ENCODE data around the gene ADAT3. TPM values are rescaled to one million over a fixed set of nuclear protein-coding genes. Genes with fewer than 3 reads are reported as not detected.

Gene ADAT3
- 2.8 TPM for polyA plus RNA-seq (ENCODE audit: insufficient read length)

DNA sequence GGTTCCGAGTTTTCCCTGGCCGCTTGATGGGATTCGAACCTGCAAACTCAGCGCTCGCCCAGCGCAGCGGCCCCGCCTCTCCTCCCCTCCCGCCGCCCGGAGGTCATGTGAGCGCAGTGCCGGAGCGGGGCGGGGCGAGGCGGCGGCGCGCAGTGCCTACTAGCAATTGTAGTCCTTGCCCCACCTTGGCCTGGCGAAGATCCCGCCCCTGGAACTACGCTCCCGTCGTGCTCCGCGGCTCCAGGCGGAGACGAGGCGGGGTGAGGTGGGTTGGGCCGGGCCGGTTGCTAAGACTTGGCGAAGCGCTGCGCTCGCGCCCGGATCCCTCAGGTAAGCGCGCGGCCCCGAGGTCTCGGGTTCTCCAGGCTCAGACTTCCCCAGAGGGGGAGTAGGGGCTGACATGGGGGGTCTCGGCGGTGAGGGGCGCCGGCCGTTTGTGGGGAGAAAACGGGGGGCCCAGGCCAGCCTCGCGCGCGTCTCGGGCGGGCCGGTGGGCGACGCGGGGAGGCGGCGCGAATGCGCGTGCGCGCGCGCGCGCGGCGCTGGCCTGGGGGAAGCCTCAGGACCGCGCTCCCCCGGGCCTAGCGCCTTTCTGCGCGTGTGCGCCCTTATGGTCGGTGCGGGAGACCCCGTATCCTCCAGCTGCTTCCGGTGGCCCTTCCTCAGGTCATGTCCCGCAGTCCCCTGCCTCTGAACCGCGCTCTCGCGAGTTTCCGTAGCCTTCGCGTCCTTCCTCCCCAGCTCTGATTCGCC, at the start of gene ADAT3, which contains the start of gene SCAMP4:
ADAT3 (plus strand) TSS at position 290 of the 753 bp plus-strand sequence. CDS start 6,649 bp downstream, outside the sequence.
SCAMP4 (plus strand) TSS at position 290 of the 753 bp plus-strand sequence. CDS start 9,621 bp downstream, outside the sequence.
- DNase-seq = peak; percentile 99

DNA sequence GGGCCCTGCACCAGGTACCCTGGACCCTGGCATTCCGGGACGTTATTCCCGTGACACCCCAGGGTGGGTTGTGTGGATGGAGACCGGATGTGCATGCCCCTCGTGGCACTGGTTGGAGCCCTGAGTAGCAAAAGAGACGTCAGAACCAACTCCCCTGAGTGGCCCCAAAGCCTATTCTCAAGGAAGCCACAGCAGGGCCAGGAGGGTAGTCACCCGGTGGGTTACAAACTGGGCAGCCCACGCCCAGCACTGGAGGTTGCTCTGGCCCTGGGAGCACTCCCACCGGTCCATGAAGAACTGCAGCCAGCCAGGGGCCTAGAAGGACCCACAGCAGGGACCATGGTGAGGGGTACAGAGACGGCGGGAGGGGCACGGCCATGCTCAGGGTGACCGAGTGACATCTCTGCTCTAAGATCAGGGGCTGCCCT, 49.4 kb upstream of the ADAT3 start:
- DNase-seq = no peak

DNA sequence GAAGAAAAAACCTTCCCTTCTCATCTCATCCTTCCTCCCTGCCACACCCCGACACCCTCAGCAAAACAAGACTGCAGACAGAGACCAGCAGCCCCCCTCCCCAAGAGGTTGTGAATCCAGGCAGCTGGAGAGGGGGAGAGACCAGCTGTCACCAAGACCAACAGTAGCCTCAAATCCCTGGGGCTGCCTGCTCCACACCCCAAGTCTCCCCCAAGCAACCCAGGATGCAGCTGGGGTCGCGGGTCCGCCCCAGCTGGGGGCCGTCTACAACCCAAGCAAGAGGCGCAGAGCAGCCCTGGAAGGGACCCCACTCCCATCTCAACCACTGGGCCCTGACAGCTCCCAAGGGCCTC, 48.9 kb upstream of the ADAT3 start:
- DNase-seq = no peak

DNA sequence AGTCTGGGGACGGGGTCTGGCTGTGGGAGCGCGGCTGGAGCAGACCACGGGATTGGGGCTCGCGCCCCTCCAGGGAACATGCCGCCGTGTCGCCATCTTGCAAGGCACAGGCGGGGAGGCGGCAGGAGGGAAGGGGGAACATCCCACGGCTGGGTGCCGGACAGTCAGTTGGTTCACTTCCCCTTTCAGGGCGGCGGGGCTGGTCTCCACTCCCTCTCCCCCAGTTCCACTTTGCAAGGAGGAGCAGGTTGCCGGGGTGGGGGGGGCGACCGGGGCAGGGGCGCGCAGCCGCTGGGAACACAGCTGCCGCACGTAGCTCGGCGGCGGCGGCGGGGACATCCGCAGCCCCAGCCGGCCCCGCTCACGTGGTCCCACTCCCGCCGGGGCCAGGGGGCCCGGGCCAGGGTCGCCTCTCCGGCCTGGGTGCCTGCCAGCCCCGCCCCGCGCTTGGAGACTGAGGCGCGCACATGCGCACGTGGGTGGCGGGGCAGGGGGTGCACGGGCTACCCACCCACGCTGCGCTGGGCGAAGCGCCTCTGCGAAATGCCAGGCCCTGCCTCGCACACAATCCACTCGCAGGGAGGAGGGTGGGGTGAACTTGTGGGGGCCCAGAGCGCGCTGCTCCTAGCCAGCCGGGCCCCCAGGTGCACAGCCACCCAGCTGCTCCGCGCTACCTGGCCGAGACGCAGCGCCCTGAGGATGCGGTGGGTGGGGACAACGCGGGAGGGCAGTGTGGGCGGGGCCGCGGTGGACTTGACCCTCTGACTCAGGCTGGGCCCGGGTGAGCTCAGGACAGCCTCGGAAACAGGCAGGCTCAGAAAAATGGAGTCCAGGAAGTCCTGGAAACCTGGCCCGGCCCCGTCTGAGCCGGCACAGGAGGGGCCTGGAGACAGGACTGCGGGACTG, 48.2 kb upstream of the ADAT3 start:
- DNase-seq = no peak

GRCh38 chr19:1857648-1858326, 47.4 kb upstream of the ADAT3 start:
- no peak for DNase-seq

DNA sequence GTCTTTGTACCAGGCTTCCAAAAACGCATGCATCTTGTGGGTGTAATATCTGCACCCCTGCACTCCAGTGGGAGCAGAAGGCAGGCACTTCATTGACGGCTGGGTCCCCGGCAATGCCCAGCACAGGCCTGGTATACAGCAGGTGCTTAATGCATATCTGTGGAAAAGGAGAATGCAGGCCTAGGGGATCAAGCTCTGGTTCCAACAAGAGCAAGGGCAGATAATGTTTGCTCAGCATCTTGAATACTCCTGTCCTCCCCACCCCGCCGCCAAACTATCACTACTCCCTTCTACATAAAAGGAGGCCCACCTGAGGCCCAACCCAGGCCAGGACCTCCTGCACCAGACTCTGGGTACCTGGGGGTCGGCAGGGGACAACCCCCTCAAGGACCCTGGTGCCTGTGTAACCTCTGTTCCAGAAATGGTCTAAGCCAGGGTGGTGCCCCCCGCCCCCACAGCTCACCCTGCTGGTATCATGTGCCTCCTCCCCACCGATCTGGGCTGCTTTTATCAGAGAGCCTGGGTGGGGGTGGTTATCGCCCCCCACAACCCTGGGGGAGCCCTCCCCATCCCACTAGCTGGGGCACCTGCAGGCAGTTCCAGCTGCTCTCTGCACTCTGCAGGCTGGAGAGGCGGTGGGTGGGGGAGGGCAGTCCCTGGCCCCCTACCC, 46.7 kb upstream of the ADAT3 start:
- DNase-seq = no peak

- no peak for DNase-seq
These were observed 45.8 kb upstream of the ADAT3 start for GRCh38 chr19:1859331-1859781.

DNA sequence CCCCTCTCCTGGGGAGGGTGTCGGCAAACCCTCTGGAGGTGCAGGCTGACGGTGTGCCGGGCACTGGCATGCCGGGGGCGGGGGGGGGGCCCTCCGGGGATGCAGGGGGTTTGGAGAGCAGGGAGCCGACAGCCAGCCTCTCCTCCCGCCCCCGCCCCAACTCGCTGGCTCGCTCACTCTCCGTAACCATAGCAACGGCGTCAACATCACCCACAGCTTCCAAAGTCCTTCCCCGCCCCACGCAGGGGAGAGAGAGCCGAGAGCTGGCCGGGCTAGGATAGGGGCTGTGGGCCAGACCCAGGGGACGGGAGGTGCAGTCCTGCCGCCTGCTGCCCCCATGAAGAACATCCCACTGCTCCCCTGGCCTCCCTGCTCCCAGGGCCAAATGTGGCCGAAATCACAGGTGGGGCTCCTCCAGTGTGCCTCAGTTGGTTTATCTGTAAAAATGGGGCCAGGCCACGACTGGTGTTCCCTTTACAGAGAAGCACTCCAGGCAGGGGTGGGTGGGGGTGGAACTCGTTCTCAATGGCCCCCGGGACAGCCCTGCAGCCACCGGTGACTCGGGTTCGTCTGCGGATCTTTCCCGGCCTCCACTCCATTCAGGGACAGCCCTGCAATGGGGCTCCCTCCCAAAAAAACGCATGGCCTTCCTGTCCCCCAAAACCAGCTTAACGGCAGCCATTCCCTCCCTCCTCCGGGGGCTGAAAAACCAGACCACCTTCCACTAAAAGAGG, 45.0 kb upstream of the ADAT3 start:
- DNase-seq = peak; percentile 76

- no peak for DNase-seq
These were observed 44.2 kb upstream of the ADAT3 start for GRCh38 chr19:1860821-1861598.

DNA sequence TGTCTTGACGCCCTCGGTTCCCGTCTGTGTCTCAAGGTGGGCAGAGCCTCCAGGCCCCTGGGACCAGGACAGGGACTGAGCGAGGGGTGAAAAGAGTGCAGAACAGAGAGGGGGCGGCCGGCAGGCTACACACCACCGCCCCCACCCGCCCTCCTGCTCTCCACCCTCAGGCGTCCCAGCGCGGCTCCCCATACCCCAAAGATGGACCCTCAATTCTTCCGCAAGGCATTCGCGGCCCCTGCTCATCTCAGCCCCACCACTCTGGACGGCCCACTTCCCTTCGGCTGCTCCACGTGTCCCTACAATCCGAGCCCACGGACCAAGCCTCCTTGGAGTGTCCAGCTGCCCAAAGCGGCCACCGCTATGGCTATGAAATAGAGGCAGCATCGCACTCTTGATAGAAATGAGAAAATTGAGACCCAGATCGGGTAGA, 43.6 kb upstream of the ADAT3 start:
- no peak for DNase-seq

GRCh38 chr19:1862068-1862423, 43.2 kb upstream of the ADAT3 start:
- DNase-seq = no peak

DNA sequence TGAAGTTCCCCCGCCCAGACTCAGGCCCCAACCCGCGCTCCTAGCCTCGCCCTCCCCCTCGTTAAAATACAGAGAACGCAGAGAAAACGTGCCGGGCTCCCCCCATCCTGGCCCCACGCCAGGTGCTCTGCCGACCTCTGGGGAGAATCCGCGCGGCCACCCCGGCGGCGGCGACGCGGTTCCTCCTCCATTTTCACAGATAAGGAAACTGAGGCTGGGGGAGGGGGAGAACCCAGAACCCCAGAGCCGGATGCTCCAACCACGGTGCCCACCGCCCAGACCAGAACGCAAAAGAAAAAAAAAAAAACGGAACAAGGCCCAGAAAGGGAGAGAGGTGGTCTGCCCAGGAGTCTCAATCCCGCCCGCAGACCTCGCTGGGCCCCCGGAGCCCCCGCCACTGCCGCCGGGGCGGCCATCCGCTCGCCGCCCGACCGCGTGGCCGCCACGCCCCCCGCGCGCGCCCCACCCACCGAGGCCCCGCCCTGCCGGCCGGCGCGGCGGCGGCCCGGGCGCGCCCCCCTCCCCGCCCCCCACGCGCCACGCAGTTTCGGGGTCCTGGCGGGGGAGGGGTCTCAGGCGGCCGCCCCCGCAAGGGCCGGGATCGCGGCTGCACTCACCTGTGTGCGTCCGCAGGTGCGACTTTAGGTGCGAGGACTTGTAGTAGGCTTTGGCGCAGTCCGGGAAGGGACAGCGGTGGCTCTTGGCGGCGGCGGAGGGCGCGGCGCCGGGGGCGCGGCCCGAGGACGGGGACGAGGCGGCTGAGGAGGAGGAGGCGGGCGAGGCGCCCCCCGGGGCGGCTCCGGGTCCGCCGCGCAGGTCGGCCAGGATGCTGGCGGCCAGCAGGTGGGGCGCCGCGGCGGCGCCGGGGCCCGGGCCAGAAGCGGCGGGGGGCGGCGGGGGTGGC, 42.5 kb upstream of the ADAT3 start:
- no peak for DNase-seq

GRCh38 chr19:1863328-1863637, 41.9 kb upstream of the ADAT3 start, which contains the start of gene KLF16:
TSS of gene KLF16 (minus strand) at chr19:1863579. CDS start at chr19:1863497, 82 bp downstream.
- no peak for DNase-seq

DNA sequence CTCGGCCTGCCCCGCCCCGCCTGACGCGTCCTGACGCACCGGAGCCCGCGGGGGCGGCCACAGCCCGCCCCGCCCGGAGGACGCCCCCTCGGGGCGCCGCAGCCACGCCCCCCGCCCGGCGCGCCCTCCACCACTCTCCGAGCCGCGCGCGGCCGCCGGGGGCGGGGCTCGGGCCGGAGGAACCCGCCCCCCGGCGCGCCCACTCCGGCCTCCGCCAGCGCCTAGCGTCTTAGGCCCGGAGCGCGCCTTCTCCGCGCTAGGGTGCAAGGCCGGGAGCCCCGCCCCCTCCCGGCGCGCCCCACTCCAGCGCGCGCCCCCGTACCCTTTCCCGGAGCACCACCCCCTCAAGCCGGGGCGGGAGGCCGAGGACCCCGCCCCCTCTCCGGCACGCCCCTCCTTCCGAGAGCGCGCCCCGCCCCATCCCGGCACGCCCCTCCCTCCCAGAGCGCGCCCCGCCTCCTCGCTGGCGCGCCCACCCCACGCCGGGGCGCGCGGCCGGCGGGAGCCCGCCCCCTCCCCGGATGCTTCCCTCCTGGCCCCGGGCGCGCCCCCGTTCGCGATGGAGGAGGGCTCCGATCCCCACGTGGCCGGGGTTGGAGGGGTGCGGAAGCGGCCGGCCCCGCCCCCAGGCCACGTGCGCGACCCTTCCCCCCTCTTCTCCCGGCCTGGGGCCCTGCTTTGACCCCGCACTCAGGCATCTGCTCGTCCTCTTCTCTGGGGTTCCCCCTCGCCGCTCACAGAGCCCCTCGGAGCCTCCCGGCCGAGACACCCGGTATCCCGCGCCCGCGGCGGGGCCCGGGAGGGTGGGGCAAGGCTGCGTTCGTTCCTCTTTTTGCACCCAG, 41.3 kb upstream of the ADAT3 start:
- DNase-seq = peak; percentile 93

DNA sequence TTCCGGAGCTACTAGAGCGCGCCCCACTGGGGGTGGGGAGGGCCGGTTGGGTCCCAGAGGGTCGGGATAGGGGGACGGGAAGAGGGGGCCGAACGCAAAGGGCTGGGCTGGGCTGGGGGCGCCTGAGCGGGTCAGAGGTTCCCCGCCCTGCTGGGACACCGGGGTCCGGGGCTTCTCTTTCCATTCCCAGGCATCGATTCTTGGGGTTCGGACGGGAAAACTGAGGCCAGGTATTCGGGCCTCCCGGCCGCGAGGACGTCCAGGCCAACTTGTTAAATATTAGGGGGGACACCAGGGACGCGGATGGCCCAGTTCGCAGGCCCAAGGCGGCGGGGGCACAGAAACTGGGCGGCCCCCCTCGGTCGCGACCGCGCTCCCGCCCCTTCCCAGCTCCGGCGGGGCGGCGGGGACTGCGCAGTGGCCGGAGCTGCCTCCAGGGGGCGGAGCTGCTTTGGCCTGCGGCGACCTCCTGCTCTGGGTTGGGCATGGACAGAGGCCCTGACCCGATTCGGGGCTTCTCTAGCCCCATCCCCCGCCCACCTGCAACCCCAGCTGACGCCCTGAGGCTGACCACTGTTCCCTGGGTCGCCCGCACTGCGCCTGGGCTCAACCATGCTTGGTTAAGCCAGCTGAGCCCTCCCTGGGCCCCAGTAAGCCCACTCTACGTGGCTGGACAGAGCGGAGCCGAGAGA, 40.6 kb upstream of the ADAT3 start:
- peak; percentile 76 for DNase-seq

DNA sequence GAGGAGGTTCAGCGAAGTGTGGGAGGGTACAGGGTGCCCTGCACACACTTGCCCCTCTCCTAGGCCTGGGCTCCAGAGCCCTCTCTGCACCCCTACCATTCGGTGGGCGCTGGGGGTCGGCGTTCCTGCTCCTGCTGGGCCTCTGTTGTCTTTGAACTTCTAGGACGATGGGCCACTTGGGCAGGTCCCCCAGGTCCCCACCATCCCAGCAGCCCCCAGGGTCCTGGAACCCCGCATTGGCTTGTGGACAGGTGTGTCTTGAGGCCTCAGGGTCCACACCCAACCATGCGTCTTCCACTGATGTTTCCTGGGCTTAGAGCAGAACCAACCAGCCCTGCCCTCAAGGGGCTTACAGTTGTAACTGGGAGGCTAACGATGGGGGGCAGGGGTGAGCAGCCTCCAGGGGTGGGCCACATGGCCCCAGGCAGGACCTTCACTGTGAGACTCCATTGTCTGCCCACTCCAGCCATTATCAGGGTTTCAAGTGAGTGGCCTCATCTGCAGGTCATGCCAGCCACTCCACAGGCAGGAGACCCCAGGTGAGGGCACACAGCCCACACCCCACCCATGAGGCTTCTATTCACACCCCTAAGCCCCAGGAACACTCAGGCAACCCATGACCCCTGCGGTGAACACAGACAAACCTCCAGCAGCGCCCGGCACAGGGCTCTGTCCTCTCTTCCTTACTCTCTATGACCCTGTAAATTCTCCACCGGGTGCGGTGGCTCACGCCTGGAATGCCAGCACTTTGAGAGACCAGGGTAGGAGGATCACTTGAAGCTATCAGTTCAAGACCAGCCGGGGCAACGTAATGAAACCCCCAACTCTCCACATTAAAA, 39.8 kb upstream of the ADAT3 start:
- no peak for DNase-seq

GRCh38 chr19:1866693-1867348, 38.4 kb upstream of the ADAT3 start:
- no peak for DNase-seq

All from hindlimb muscle (tissue), 1 donor.